Caki2 (cell line): Measurements from ENCODE around the gene KLK6. TPM values are rescaled to one million over a fixed set of nuclear protein-coding genes. Genes with fewer than 3 reads are reported as not detected.

Source experiments
- DNase-seq: peaks from one replicate; pipeline ENCODE4 v3.0.0-alpha.2; 2015; ENCODE audit warnings: low read depth
- in situ Hi-C: cut with HindIII; loops from 2 replicates; pipeline ENCODE4 v1.10.0; 2016; ENCODE audit warnings: low sequenced_read_pairs, low pct_unique_long_range_greater_than_20kb, mixed read lengths
- total RNA-seq: library from RNA; depleted of rRNA; stranded (reverse); fragments of >200 nt; shearing (Covaris generic); gene quantifications from 2 replicates; pipeline ENCODE4 v1.2.3, GENCODE V29; 2014; ENCODE audit warnings: low replicate concordance

The KLK6 gene
- total RNA-seq, 1 experiment from 2014 or later, result not detected

GRCh38 chr19:50967929-50968715, 1.3 kb downstream of the KLK6 start:
- DNase-seq, result no peak
- in situ Hi-C loops, result no loop called here

GRCh38 chr19:50964266-50964665, 5.1 kb downstream of the KLK6 start:
- in situ Hi-C loops, result no loop called here
- no peak for DNase-seq

GRCh38 chr19:50963381-50963780, 6.0 kb downstream of the KLK6 start:
- DNase-seq, result no peak
- in situ Hi-C loops, result no loop called here

GRCh38 chr19:50962245-50962644, 7.1 kb downstream of the KLK6 start:
- peak; percentile 12 for DNase-seq
- in situ Hi-C loops, result no loop called here

- in situ Hi-C loops, result no loop called here
- no peak for DNase-seq
These were observed 9.5 kb downstream of the KLK6 start for GRCh38 chr19:50959731-50960500.

GRCh38 chr19:50957587-50957986, 11.8 kb downstream of the KLK6 start:
- in situ Hi-C loops, result no loop called here
- DNase-seq, result no peak

GRCh38 chr19:50952910-50953309, 16.5 kb downstream of the KLK6 start, which contains the start of gene KLK5:
Gene KLK5, minus strand, starts transcription at chr19:50953038. Its CDS starts 381 bp downstream, at chr19:50952657.
- in situ Hi-C loops, result no loop called here
- DNase-seq, result no peak

GRCh38 chr19:50949861-50950260, 19.5 kb downstream of the KLK6 start:
- in situ Hi-C loops, result no loop called here

GRCh38 chr19:50947123-50947522, 22.3 kb downstream of the KLK6 start:
- DNase-seq, result no peak
- in situ Hi-C loops, result no loop called here

More at GRCh38 chr19:50949861-50950260, 19.5 kb downstream of the KLK6 start:
- DNase-seq, result no peak

- in situ Hi-C loops, result no loop called here
- DNase-seq, result no peak
These were observed 24.6 kb downstream of the KLK6 start for GRCh38 chr19:50944795-50945194.

- no peak for DNase-seq
- in situ Hi-C loops, result no loop called here
These were observed 26.1 kb downstream of the KLK6 start for GRCh38 chr19:50943074-50943828.

GRCh38 chr19:50939596-50939995, 29.8 kb downstream of the KLK6 start:
- DNase-seq, result no peak
- in situ Hi-C loops, result no loop called here

GRCh38 chr19:50933640-50934039, 35.8 kb downstream of the KLK6 start:
- in situ Hi-C loops, result no loop called here
- peak; percentile 49 for DNase-seq

- in situ Hi-C loops, result no loop called here
- no peak for DNase-seq
These were observed 36.7 kb downstream of the KLK6 start for GRCh38 chr19:50932690-50933083.

GRCh38 chr19:50932018-50932689, 37.2 kb downstream of the KLK6 start:
- in situ Hi-C loops, result no loop called here
- no peak for DNase-seq

- DNase-seq, result no peak
- in situ Hi-C loops, result no loop called here
These were observed 38.4 kb downstream of the KLK6 start for GRCh38 chr19:50931023-50931422.

- in situ Hi-C loops, result no loop called here
- DNase-seq, result no peak
These were observed 40.6 kb downstream of the KLK6 start for GRCh38 chr19:50928831-50929230.

GRCh38 chr19:50926144-50926543, 43.2 kb downstream of the KLK6 start:
- in situ Hi-C loops, result no loop called here

More at GRCh38 chr19:50926144-50926543, 43.2 kb downstream of the KLK6 start:
- DNase-seq, result no peak
